ENCODE results near the gene COG5. TPM values are rescaled to one million over a fixed set of nuclear protein-coding genes. Genes with fewer than 3 reads are reported as not detected.

The COG5 gene
- total RNA-seq, 1 experiment from 2014 or later = 25.2 TPM

DNA sequence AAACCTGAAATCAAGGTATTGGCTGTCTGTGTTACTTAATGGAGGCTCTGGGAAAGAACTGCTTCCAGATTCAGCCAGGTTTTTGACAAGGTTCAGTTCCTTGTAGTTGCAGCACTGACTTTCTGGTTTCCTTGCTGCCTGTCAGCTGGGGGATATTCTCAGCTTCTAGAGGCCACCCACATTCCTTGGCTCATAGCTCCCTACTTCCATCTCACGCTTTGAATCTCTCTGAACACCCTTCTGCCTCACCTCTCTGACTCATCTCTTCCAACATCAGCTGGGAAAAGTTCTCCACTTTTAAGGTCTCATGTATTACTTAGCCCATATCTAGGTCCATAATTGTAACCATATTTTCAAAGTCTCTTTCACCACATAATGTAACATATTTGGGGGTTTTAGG lies 116.7 kb downstream of the COG5 start:
- H3K36me3 ChIP-seq = no peaks in the 10 kb centered on the region
- no peak overlapping the region for H3K4me3 ChIP-seq
- no peaks in the 10 kb centered on the region; the same call in 1 of the 2 replicates for H3K4me1 ChIP-seq (replicated peaks)
- no peaks in the 10 kb centered on the region for H3K27me3 ChIP-seq (replicated peaks)
- DNase-seq (ENCODE audit: low read depth in 1 of 2, low spot score in 2 of 2) = no peak
- H3K27ac ChIP-seq = no peak overlapping the region
- no peaks in the 10 kb centered on the region for H3K9me3 ChIP-seq (replicated peaks)

DNA sequence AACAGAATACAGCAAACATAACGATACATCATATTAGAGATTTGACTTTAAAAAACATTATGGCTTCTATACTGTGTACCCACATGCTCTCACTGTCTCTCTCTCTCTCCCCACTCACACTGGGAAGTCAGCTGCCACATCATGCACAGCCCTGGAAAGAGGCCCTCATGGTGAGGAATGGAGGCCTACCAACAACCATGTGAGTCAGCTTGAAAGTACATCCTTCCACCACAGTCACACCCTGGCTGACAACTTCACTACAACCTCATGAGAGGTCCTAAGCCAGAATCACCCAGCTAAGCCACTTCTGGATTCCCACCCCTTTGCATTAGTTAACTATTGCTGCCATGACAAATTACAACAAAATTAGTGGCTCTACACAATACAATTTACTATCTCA lies 117.2 kb downstream of the COG5 start:
- no peak for DNase-seq (ENCODE audit: low read depth in 1 of 2, low spot score in 2 of 2)
- no peaks in the 10 kb centered on the region; the same call in 1 of the 2 replicates for H3K4me1 ChIP-seq (replicated peaks)
- no peaks in the 10 kb centered on the region for H3K9me3 ChIP-seq (replicated peaks)
- no peaks in the 10 kb centered on the region for H3K27me3 ChIP-seq (replicated peaks)
- H3K4me3 ChIP-seq = no peak overlapping the region
- no peak overlapping the region for H3K27ac ChIP-seq
- H3K36me3 ChIP-seq = no peaks in the 10 kb centered on the region

DNA sequence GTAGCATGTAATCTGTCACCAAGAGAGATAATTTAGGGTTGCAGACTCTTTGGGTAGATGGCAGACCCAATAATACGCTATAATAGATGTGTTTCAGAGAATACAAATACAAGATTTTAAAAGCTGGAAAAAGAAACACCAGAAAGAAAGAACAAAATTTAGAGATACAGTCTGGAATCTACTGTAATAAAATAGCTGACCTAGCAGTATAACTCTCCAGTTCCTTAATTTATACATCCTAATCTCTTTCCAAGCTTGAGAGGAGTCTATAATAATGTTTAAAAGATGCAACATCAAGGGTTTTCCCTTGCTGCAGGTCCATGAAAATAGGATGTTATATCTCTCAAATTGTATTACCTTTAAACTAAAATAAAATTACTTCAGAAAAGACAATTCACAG lies 121.0 kb downstream of the COG5 start:
- no peaks in the 10 kb centered on the region for H3K36me3 ChIP-seq

DNA sequence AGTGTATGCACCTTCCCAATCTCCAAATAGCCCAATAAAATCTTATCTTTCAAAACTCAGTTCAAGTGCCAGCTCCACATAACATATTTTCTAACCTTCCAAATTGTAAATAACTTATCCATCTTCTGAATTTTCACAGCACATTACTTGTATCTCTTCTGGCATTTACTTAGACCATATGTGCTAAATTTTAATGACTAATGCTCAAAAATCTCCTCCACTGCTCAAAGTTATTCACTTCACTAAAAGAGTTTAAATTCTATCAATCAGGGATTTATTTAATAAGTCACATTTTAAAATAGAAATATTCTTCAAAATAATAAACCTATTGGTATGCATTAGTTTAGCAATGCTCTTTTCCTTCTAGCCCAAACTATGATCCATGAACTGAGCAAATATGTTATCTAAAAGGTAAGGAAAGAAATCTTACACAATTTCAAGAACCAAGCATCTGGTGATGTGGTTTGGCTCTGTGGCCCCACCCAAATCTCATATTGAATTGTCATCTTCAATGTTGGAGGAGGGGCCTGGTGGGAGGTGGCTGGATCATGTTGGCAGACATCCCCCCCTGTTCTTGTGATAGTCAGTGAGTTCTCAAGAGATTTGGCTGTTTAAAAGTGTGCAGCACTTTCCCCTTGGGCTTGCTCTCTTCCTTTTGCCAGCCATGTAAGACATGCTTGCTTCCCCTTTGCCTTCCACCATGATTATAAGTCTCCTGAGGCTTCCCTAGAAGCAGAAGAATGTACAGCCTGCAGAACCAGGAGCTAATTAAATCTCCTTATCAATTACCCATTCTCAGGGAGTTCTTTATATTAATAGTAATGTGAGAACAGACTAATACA lies 121.9 kb downstream of the COG5 start:
- no peaks in the 10 kb centered on the region; the same call in 1 of the 2 replicates for H3K4me1 ChIP-seq (replicated peaks)
- no peaks in the 10 kb centered on the region for H3K36me3 ChIP-seq
- no peak for DNase-seq (ENCODE audit: low read depth in 1 of 2, low spot score in 2 of 2)
- H3K4me3 ChIP-seq = no peak overlapping the region
- no peaks in the 10 kb centered on the region for H3K27me3 ChIP-seq (replicated peaks)
- H3K9me3 ChIP-seq (replicated peaks) = no peaks in the 10 kb centered on the region
- H3K27ac ChIP-seq = no peak overlapping the region

More for the DNA sequence above, 121.0 kb downstream of the COG5 start:
- no peak for DNase-seq (ENCODE audit: low read depth in 1 of 2, low spot score in 2 of 2)
- H3K27ac ChIP-seq = no peak overlapping the region
- no peaks in the 10 kb centered on the region for H3K9me3 ChIP-seq (replicated peaks)
- no peak overlapping the region for H3K4me3 ChIP-seq
- H3K27me3 ChIP-seq (replicated peaks) = no peaks in the 10 kb centered on the region
- H3K4me1 ChIP-seq (replicated peaks) = no peaks in the 10 kb centered on the region; the same call in 1 of the 2 replicates

- no peaks in the 10 kb centered on the region for H3K27me3 ChIP-seq (replicated peaks)
- no peaks in the 10 kb centered on the region for H3K9me3 ChIP-seq (replicated peaks)
- no peaks in the 10 kb centered on the region for H3K36me3 ChIP-seq
- no peak for DNase-seq (ENCODE audit: low read depth in 1 of 2, low spot score in 2 of 2)
- H3K27ac ChIP-seq = no peak overlapping the region
- H3K4me1 ChIP-seq (replicated peaks) = no peaks in the 10 kb centered on the region
- no peak overlapping the region for H3K4me3 ChIP-seq
Observed at GRCh38 chr7:107439025-107439424, 124.7 kb downstream of the COG5 start.

DNA sequence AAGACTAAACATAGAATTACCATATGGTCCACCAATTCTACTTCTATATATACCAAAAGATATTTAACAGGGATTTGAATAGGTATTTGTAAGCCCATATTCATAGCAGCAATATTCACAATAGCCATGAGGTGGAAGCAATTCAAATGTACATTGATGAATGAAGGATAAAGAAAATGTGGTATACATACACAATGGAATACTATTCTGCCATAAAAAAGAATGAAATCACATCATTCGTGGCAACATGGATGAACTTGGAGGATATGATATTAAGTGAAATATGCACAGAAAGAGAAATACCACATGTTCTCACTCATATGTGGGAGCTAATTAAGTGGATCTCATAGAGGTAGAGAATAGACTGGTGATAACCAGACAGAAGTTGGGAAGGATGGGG lies 128.0 kb downstream of the COG5 start:
- Histone ChIP-seq H3K27me3 (replicated peaks) (no peaks in the 10 kb centered on the region), H3K4me1 (replicated peaks) (no peaks in the 10 kb centered on the region), H3K4me3 (no peak overlapping the region), H3K36me3 (no peaks in the 10 kb centered on the region), H3K27ac (no peak overlapping the region), H3K9me3 (replicated peaks) (no peaks in the 10 kb centered on the region)
- DNase-seq (ENCODE audit: low read depth in 1 of 2, low spot score in 2 of 2) = no peak

DNA sequence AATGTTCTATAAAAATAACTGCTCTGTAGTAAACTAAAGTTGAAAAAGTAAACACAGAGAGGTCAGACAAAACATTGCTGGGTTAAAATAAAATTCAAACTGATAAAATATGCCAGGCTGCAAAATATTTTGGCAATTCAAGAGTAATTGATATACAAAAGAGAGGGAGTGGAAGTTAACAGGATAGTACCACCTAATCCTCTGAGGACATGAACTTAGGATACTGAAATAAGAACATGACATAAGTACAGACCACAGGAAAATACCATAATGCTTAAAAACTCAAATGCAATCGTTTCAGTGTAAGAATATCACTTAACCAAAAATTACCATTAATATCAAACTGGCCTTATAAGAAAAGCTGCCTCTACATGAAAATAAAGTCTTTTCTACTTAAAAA lies 131.5 kb downstream of the COG5 start:
- no peaks in the 10 kb centered on the region for H3K9me3 ChIP-seq (replicated peaks)
- H3K27me3 ChIP-seq (replicated peaks) = no peaks in the 10 kb centered on the region
- H3K27ac ChIP-seq = no peak overlapping the region
- H3K36me3 ChIP-seq = no peaks in the 10 kb centered on the region
- DNase-seq (ENCODE audit: low read depth in 1 of 2, low spot score in 2 of 2) = no peak
- H3K4me3 ChIP-seq = no peak overlapping the region
- no peaks in the 10 kb centered on the region for H3K4me1 ChIP-seq (replicated peaks)

DNA sequence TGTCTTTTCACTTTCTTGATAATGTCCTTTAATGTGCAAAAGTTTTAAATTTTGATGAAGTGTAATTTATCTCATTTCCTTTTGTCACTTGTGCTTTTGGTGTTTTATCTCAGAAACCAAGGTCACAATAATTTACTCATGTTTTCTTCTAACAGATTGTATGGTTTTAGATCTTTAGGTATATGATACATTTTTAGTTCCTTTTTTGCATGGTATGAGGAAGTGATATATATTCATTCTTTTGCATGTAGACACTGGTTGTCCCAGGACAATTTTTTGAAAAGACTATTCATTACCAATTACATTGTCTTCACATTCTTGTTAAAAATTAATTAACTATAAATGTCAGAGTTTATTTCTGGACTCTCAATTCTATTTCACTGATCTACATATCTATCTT lies 133.7 kb downstream of the COG5 start:
- Histone ChIP-seq H3K4me1 (replicated peaks) (no peaks in the 10 kb centered on the region), H3K36me3 (no peaks in the 10 kb centered on the region), H3K27ac (no peak overlapping the region), H3K27me3 (replicated peaks) (no peaks in the 10 kb centered on the region), H3K4me3 (no peak overlapping the region), H3K9me3 (replicated peaks) (no peaks in the 10 kb centered on the region)
- no peak for DNase-seq (ENCODE audit: low read depth in 1 of 2, low spot score in 2 of 2)

GRCh38 chr7:107428642-107429041 lies 135.1 kb downstream of the COG5 start:
- Histone ChIP-seq H3K4me1 (replicated peaks) (no peaks in the 10 kb centered on the region), H3K27me3 (replicated peaks) (no peaks in the 10 kb centered on the region), H3K27ac (no peak overlapping the region), H3K9me3 (replicated peaks) (no peaks in the 10 kb centered on the region), H3K4me3 (no peak overlapping the region), H3K36me3 (no peaks in the 10 kb centered on the region)
- no peak for DNase-seq (ENCODE audit: low read depth in 1 of 2, low spot score in 2 of 2)

DNA sequence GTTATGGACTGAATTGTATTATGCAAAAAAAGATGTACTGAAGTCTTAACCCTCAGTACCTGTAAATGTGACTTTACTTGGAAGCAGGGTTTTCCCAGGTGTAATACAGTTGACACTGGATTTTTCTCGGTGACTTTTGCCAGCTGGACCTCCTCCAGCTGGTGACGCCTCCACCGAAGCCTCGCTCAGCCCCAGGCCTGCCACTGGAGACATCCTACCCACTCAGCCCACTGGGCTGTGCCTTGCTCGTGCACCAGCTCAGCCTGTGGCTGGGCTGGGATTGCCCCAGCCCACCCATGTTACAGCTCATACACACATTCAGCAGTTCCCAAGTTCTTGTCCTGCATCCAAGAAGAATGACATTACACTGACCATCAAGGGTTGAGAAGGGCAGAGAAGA lies 136.3 kb downstream of the COG5 start:
- Histone ChIP-seq H3K27ac (no peak overlapping the region), H3K4me3 (no peak overlapping the region), H3K4me1 (replicated peaks) (no peaks in the 10 kb centered on the region), H3K9me3 (replicated peaks) (no peaks in the 10 kb centered on the region), H3K27me3 (replicated peaks) (no peaks in the 10 kb centered on the region), H3K36me3 (no peaks in the 10 kb centered on the region)
- DNase-seq (ENCODE audit: low read depth in 1 of 2, low spot score in 2 of 2) = no peak

DNA sequence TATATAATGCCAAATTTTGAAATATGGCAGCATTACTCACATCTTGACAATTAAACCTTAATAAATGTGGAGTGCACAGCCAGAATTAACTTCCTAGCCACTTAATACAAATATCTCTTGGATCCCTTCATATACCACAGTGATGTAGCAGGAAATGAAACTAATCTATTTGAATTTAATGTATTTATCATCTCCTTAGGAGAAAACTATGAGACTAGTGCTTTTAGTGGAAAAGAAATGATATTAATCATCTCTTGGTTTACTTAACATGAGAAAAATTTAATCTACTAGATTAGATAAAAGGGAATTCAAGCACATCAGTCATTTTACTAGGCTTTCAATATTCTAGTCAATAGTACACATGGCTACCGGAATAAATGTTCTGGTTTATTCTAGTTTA lies 149.5 kb downstream of the COG5 start:
- H3K27ac ChIP-seq = no peak overlapping the region
- H3K9me3 ChIP-seq (replicated peaks) = no peaks in the 10 kb centered on the region
- no peak for DNase-seq (ENCODE audit: low read depth in 1 of 2, low spot score in 2 of 2)
- no peak overlapping the region for H3K4me3 ChIP-seq
- H3K4me1 ChIP-seq (replicated peaks) = no peaks in the 10 kb centered on the region
- H3K27me3 ChIP-seq (replicated peaks) = no peaks in the 10 kb centered on the region
- no peaks in the 10 kb centered on the region for H3K36me3 ChIP-seq

GRCh38 chr7:107408349-107408748 lies 155.4 kb downstream of the COG5 start:
- Histone ChIP-seq H3K27ac (no peak overlapping the region), H3K9me3 (replicated peaks) (0 out of 2 replicates have a peak, but pooled peaks cover 5% of the 10 kb centered on the region), H3K36me3 (peaks cover 4% of the 10 kb centered on the region), H3K4me3 (no peak overlapping the region), H3K4me1 (replicated peaks) (no peaks in the 10 kb centered on the region), H3K27me3 (replicated peaks) (no peaks in the 10 kb centered on the region)
- DNase-seq (ENCODE audit: low read depth in 1 of 2, low spot score in 2 of 2) = no peak

- H3K9me3 ChIP-seq (replicated peaks) = 0 out of 2 replicates have a peak, but pooled peaks cover 5% of the 10 kb centered on the region
- H3K36me3 ChIP-seq = peaks cover 4% of the 10 kb centered on the region
- no peaks in the 10 kb centered on the region for H3K27me3 ChIP-seq (replicated peaks)
- no peak for DNase-seq (ENCODE audit: low read depth in 1 of 2, low spot score in 2 of 2)
- no peak overlapping the region for H3K27ac ChIP-seq
- H3K4me1 ChIP-seq (replicated peaks) = no peaks in the 10 kb centered on the region
- no peak overlapping the region for H3K4me3 ChIP-seq
Observed at GRCh38 chr7:107405559-107405958, 158.2 kb downstream of the COG5 start.

DNA sequence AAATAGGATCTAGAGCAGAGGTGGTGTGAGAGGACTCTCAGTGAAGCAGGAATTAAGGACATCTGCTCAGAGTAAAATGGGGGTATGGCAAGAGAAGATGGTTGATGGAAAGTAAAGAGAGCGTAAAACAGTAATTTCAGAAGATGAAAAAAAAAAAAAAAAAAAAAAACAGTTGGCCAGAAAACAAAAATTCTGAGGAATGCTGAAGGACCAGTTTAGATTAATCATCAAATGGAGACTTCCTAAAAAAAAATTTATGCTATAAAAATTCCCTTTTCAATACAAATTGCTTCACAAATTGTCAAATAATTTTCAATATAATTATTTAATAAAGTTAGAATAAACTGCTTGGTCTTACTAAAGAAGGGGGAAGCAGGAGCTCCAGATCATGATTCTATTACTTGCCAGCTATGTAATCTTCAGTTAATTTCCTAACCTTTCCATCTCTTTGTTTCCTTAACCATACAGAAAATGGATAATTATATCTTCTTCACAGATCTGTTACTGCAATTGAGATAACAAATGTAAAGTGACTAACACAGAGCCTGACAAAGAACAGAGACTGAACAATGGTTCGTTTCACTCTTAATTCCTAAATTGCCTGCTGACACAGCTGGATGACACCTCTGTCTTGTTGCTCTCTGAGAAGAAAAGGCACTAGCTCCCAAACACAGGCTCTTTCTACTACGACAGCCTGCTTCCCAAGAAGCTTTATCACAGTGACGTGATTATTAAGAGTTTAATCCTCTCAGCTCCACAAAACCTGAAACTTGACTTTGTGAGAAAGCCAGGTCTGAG lies 158.8 kb downstream of the COG5 start:
- H3K4me3 ChIP-seq = no peak overlapping the region
- no peaks in the 10 kb centered on the region for H3K27me3 ChIP-seq (replicated peaks)
- 0 out of 2 replicates have a peak, but pooled peaks cover 5% of the 10 kb centered on the region for H3K9me3 ChIP-seq (replicated peaks)
- peaks cover 4% of the 10 kb centered on the region for H3K36me3 ChIP-seq
- no peak for DNase-seq (ENCODE audit: low read depth in 1 of 2, low spot score in 2 of 2)
- H3K4me1 ChIP-seq (replicated peaks) = no peaks in the 10 kb centered on the region
- H3K27ac ChIP-seq = no peak overlapping the region

Measured in SJSA1 (cell line).